ENCODE data around the gene SLC2A11.

The SLC2A11 gene

GRCh38 chr22:23832226-23833016 is 25.3 kb upstream of the SLC2A11 start:
- no peak for DNase-seq (ENCODE audit: low read depth, low spot score)

- DNase-seq (ENCODE audit: low read depth, low spot score): no peak
These were observed 24.5 kb upstream of the SLC2A11 start for GRCh38 chr22:23833017-23833751.

- DNase-seq (ENCODE audit: low read depth, low spot score): no peak
These were observed 23.8 kb upstream of the SLC2A11 start for GRCh38 chr22:23833911-23834317.

DNA sequence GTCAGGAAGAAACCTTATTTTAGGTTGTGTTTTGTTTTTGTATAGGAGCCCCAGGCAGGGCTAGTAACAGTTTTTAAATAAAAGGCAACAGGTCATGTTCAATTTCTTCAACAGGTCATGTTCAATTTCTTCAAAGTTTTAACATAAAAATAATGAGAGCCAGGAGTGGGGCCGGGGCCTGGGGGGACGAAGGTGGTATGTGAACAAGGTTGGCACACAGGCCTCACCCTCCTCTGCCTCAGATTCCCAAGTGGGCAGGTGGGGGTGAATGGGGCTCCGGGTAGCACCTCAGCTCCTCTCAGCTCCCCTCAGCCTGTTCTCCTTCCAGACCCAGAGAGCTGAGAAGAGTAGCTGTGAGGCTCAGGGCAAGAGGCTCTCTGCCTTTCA is 23.3 kb upstream of the SLC2A11 start:
- DNase-seq (ENCODE audit: low read depth, low spot score): no peak

GRCh38 chr22:23834793-23835483 is 22.7 kb upstream of the SLC2A11 start:
- no peak for DNase-seq (ENCODE audit: low read depth, low spot score)

DNA sequence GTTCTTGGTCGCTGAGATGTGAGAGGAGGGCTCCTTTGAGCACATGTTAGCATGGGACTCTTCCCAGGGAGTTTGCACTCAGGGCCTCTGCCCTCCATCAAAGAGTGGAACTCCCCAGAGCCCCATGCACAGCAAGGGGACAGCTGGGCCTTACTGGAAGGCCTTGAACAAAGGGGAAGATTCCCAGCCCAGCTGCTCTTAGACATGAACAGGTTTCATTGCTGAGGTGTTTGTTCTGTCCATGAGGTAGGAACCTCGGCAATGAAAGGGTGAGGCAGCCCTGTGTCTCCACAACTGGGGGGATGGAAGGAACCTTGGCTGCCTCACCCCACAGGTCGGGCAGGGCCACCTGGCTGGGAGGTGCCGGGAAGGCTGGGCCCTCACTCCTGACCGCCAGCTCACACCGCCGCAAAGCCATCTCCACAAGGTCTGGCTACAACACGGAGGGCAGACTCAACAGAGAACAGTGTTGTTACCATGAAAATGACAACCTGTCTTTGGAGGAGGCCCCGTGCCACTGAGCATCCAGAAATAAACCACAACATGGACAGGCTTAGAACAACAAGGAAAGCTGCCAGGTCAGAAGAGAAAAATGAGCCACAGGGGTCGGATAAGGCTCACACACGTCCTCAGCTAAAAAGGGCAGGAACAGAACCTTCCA is 22.1 kb upstream of the SLC2A11 start:
- DNase-seq (ENCODE audit: low read depth, low spot score): no peak

DNA sequence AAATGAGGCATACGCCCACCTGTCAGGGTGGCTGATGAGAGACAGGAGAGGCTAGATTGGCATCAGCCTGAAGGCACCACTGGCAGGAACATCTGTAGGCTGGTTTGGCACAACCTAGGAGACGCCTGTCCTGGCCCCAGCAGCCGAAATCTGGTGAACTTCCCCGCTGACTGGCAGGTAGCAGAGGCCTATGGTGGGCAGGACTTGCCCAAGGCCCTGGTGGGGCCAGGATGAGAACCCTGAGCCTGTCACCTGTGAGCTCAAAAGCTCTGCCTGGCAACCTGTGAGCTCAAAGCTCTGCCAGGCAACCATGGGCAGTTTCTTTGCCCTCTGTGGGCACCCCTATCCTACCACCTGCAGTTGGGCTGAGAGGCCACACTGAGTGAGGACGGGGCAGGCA is 21.4 kb upstream of the SLC2A11 start:
- no peak for DNase-seq (ENCODE audit: low read depth, low spot score)

DNA sequence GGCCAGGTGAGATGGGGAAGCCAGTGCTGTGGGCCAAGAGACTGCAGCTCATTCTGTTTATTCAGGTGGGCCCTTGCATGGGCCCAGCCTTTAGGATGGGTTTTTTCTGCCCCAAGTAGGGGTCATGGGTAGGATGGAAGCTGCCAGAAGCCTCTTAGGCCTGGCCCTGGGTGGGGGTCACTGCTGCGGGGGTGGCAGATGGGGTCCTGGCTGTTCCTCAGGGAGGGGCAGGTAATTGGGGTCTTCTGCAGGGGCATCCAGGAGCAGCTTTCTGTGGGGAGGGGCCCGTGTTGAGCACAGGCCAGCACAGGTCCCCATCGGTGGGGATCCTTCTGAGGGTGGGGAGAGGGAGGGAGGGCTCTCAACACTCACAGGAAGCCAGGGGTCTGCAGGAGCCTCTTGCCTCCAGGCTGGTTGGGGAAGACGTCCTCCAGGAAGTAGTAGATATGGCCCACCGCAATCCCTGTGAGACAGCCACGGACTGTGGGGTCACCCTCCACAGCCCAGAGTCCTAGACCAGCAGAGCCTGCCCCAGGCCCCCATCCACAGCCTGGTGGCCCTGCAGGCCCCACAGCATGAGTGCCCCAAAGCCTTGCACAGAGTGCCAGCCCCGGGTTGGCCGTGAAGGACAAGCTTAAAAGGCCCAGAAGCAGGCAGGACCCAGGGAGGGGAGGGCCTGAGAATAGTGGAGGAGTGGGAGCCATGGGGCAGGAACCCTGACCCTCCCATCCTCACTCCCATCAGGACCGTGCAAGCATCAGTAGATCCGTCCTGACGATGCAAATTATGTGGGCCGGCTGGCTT is 20.8 kb upstream of the SLC2A11 start:
- no peak for DNase-seq (ENCODE audit: low read depth, low spot score)

- DNase-seq (ENCODE audit: low read depth, low spot score): no peak
These were observed 20.2 kb upstream of the SLC2A11 start for GRCh38 chr22:23837496-23837859.

DNA sequence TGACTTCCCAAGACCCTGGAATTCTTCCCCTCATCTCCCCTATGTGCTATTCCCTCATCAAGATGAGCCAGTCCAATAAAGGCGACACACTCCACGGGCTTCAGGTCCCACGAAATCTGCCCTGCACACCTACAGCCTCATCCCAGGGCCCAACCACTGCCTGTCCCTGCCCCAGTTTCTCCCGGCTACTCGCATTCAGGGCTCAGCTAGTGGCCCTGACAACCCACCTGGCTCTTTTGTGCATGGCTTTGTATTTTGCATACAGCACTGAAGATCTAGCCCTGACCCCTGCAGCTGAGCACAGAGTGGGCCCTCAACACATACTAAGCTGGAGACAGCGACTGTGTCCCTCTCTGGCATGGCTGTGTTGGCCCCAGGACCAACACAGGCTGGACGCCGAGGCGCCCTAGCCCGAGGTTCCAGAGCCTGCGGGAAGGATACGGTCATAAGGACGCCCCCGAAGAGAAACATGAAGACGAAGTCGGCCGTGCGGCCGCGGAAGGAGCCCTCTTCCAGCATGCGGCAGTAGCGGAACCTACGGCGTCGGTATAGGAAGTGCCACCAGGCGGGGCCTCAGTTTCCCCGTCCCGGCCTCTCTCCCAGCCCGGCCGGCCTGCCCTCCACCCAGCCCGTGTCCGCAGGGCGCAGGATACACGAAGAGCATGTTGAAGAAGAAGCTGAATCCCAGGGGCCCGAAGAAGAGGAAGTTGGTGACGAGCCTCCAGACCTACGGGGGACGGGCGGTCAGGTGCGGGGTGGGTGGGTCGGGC is 19.6 kb upstream of the SLC2A11 start:
- DNase-seq (ENCODE audit: low read depth, low spot score): no peak

DNA sequence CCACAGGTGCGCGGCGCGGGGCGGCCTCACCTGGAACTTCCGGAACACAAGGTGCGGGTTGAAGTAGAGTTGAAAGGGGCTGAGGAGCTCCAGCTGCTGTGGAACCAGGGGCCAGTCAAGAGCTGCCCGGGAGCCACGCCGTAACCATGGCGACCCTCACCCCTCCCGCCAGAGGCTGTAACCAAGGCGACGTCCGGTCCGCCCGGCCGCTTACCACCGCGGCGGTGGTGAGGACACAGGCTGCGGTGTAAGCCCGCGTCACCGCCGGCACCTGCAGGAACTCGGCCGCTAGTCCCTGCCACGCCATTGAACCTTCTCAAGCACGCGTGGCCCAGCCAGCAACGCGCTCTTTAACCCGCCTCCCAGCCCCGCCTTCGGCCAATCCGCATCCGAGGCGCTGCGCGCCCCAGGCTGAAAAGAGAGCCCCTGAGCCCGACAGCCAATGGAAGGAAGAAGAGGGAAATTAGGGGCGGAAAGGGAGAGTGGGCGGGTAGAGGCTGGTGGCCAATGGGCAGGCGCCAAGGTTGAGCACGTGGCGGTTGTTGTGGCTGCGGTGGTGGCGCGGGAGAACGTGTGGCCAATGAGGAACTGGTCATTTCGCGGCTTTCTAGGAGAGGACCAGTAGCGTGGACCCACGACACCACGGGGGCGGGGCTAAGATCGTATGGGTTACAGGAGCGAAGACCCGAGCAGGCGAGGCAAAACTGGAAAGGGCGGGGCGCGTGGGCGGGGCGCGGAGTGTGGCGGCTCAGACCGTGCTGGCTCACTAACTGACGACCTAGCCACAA is 18.8 kb upstream of the SLC2A11 start, which contains the start of gene DERL3:
DERL3 (minus strand) TSS at position 326 of the 788 bp plus-strand sequence; CDS start at position 307, 19 bp downstream.
- DNase-seq (ENCODE audit: low read depth, low spot score): peak; percentile 87

GRCh38 chr22:23840026-23840425 is 17.6 kb upstream of the SLC2A11 start:
- DNase-seq (ENCODE audit: low read depth, low spot score): no peak

DNA sequence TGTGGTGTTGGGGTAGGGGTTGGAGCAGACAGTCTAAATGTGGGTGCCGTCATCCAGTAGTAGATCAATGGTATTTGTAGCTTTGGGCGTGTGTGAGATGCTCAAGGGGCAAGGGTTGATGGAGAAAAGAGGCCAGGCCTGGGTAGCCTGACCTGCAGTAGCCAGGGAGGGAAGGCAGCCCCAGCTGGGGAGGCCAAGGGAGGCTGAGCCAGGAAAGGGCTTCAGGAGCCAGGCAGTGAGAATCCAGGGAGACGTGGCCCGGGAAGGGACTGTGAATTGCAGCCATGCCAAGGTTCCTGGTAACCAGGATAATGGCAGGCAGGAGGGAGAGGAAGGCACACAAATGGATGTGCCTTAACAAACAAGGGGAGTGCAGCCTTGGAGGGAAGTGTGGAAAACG is 16.4 kb upstream of the SLC2A11 start:
- DNase-seq (ENCODE audit: low read depth, low spot score): no peak

- DNase-seq (ENCODE audit: low read depth, low spot score): no peak
These were observed 15.8 kb upstream of the SLC2A11 start for GRCh38 chr22:23841736-23842445.

GRCh38 chr22:23842599-23842998 is 15.1 kb upstream of the SLC2A11 start:
- DNase-seq (ENCODE audit: low read depth, low spot score): no peak

DNA sequence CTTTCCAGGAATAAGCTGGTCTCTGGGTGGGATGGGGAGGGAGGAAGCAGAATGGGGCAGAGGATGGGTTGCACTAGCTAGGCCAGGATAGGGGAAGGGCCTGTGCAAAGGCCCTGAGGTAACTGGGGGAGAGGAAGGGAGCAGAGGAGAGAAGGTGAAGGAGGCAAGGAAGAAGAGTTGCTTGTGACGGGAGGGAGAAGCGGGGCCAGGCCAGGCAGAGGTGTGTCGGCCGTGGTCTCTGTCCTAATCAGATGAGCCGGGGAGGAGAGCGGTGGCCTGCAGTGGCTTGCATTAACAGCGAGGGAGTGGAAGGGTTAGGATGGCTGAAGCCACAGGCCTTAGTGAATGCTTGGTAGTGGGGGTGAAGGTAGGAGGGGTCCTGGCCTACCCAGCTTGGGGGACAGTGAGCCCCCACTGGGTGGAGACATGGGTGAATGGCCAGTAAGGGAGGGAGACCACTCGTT is 12.9 kb upstream of the SLC2A11 start:
- DNase-seq (ENCODE audit: low read depth, low spot score): no peak

DNA sequence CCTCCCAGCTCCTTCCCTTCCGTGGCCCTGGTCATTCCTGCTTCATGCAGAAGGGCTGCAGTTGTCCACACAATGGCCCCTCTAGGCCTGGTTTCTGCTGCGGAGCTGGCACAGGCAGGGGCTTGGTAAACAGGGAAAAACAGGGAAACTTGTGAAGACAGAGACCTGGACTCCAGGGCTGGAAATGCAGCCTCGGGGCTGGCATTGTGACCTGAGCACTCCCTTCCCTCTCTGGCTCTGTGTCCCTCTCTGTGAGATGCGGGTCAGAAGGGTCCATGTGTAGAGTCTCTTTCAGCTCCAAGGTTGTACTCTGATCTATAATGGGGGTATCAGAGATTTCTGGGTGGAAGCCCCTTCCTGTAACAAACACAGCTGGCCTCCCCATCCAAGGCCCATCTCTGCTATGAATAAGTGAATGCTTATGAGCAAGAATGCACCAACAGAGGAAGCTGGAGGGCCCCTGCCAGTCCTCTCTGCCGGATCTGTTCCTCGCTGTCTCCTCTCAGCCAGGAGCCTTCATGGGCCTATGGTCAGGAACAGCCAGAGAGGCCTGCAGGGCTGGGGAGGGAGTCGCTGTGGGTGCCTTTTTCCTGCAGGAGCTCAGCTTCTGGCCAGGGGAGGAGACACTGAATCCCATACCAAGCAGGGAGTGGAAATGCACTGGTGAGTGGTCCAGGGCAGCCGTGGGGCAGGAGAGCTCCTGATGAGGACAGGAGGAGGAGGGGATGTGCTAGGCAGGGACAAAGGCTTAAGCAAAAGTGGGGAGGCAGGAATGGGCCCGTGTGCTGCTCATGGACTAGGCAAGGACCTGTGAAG is 12.2 kb upstream of the SLC2A11 start:
- DNase-seq (ENCODE audit: low read depth, low spot score): no peak

DNA sequence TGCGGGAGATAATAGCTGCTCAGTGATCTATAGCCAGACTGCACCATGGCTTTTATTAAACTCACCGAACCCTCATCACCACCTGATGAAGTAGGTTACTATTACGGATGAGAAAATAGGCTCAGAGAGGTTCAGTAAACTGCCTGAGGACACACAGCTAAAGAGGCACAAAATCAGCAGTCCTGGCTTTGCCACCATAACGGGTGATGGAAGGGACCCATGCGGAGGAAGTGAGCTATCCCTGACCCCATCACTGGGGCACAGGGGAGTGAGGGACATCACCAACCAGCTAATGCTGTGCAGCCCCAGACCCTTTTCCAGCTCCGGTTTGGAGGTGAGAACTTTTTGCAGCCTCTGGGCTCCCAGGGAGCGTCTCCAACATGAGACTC is 11.6 kb upstream of the SLC2A11 start:
- DNase-seq (ENCODE audit: low read depth, low spot score): no peak
